WTC11 (cell line): ENCODE results near the gene IL10RB.

Source experiments
- ATF1 ChIP-seq: sonication (generic); formaldehyde crosslinking; IDR thresholded peaks from 2 replicates; pipeline ENCODE4 v1.8.1; 2023; ENCODE audit warnings: mild to moderate bottlenecking, moderate library complexity, missing genetic modification reagents
- ELF4 ChIP-seq: sonication (generic); formaldehyde crosslinking; IDR thresholded peaks from 2 replicates; pipeline ENCODE4 v1.8.1; 2022; ENCODE audit warnings: low read depth, mild to moderate bottlenecking, moderate library complexity, missing genetic modification reagents
- GABPB1 ChIP-seq: sonication (generic); formaldehyde crosslinking; IDR thresholded peaks from 2 replicates; pipeline ENCODE4 v1.8.1; 2023; ENCODE audit warnings: mild to moderate bottlenecking, missing genetic modification reagents
- TEAD4 ChIP-seq: sonication (generic); formaldehyde crosslinking; IDR thresholded peaks from 2 replicates; pipeline ENCODE4 v1.8.0; 2022; ENCODE audit warnings: mild to moderate bottlenecking, missing genetic modification reagents
- ZNF121 ChIP-seq: sonication (generic); formaldehyde crosslinking; IDR thresholded peaks from 2 replicates; pipeline ENCODE4 v1.8.0; 2023; ENCODE audit warnings: missing genetic modification reagents
- ZNF416 ChIP-seq: fragments of 250-450 bp; sonication (Bioruptor Pico); IDR thresholded peaks from 2 replicates; pipeline ENCODE4 v1.9.0; 2021; ENCODE audit warnings: mild to moderate bottlenecking, inconsistent platforms
- TF ChIP-seq, protein P1 (sequence below): fragments of 200-600 bp; IDR thresholded peaks from 2 replicates; pipeline ENCODE4 v1.8.0; 2022; ENCODE audit warnings: antibody characterized with exemption
- TF ChIP-seq, protein P2 (sequence below): sonication (generic); formaldehyde crosslinking; IDR thresholded peaks from 2 replicates; pipeline ENCODE4 v1.8.1; 2023; ENCODE audit warnings: mild to moderate bottlenecking, missing genetic modification reagents, moderate library complexity
- TF ChIP-seq, protein P3 (sequence below): sonication (generic); formaldehyde crosslinking; IDR thresholded peaks from 2 replicates; pipeline ENCODE4 v1.8.1; 2022; ENCODE audit warnings: low read depth, mild to moderate bottlenecking, moderate library complexity, missing genetic modification reagents, borderline replicate concordance
- TF ChIP-seq, protein P4 (sequence below): sonication (generic); formaldehyde crosslinking; IDR thresholded peaks from 2 replicates; pipeline ENCODE4 v1.8.1; 2022; ENCODE audit warnings: missing genetic modification reagents, borderline replicate concordance

DNA sequence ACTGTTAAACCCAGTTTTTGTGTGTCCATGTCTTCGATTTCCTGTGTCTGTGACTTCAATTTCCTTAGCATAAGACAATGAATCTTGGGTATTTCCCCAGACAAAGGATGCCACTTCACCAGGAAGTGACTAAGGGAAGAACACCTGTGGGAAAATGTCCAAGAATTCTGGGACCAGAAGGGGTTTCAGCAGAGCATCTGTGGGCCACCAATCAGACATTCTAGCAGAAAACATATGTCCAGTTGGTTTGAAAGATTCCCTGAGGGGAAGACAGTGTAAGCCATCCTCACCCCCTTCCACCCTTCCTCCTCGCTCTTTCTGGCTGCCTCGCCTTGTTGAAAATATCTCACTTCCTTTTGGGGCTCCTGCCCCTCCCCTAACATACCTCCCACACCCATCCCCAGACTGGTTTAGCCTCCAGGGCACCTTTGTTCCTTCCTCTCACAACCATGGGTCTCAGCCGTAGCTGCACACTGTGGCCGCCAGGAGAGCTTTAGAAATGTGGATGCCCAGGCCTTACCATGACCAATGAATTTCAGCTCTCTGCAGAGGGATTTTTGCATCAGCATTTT is 33.1 kb downstream of the IL10RB start:
- TF ChIP-seq, protein P1, sequence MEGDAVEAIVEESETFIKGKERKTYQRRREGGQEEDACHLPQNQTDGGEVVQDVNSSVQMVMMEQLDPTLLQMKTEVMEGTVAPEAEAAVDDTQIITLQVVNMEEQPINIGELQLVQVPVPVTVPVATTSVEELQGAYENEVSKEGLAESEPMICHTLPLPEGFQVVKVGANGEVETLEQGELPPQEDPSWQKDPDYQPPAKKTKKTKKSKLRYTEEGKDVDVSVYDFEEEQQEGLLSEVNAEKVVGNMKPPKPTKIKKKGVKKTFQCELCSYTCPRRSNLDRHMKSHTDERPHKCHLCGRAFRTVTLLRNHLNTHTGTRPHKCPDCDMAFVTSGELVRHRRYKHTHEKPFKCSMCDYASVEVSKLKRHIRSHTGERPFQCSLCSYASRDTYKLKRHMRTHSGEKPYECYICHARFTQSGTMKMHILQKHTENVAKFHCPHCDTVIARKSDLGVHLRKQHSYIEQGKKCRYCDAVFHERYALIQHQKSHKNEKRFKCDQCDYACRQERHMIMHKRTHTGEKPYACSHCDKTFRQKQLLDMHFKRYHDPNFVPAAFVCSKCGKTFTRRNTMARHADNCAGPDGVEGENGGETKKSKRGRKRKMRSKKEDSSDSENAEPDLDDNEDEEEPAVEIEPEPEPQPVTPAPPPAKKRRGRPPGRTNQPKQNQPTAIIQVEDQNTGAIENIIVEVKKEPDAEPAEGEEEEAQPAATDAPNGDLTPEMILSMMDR: no peak
- TF ChIP-seq ELF4 (CRISPR knock-in tag) (no peak), ZNF416 (no peak), GABPB1 (CRISPR knock-in tag) (no peak), ZNF121 (no peak), ATF1 (CRISPR knock-in tag) (no peak), TEAD4 (CRISPR knock-in tag) (no peak)
- TF ChIP-seq, protein P2, sequence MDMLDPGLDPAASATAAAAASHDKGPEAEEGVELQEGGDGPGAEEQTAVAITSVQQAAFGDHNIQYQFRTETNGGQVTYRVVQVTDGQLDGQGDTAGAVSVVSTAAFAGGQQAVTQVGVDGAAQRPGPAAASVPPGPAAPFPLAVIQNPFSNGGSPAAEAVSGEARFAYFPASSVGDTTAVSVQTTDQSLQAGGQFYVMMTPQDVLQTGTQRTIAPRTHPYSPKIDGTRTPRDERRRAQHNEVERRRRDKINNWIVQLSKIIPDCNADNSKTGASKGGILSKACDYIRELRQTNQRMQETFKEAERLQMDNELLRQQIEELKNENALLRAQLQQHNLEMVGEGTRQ (CRISPR knock-in tag): no peak
- TF ChIP-seq, protein P3, sequence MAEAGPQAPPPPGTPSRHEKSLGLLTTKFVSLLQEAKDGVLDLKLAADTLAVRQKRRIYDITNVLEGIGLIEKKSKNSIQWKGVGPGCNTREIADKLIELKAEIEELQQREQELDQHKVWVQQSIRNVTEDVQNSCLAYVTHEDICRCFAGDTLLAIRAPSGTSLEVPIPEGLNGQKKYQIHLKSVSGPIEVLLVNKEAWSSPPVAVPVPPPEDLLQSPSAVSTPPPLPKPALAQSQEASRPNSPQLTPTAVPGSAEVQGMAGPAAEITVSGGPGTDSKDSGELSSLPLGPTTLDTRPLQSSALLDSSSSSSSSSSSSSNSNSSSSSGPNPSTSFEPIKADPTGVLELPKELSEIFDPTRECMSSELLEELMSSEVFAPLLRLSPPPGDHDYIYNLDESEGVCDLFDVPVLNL (CRISPR knock-in tag): no peak
- TF ChIP-seq, protein P4, sequence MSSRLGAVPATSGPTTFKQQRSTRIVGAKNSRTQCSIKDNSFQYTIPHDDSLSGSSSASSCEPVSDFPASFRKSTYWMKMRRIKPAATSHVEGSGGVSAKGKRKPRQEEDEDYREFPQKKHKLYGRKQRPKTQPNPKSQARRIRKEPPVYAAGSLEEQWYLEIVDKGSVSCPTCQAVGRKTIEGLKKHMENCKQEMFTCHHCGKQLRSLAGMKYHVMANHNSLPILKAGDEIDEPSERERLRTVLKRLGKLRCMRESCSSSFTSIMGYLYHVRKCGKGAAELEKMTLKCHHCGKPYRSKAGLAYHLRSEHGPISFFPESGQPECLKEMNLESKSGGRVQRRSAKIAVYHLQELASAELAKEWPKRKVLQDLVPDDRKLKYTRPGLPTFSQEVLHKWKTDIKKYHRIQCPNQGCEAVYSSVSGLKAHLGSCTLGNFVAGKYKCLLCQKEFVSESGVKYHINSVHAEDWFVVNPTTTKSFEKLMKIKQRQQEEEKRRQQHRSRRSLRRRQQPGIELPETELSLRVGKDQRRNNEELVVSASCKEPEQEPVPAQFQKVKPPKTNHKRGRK (CRISPR knock-in tag): no peak
